OCI-LY3 (cell line): ENCODE measurements around the gene OR56B4.

ENCODE experiments used
- CTCF ChIP-seq: fragments of 200-600, 300-600 bp; sonication (generic); IDR thresholded peaks from 2 replicates; pipeline ENCODE4 v1.5.1; 2014; ENCODE audit warnings: antibody characterized with exemption, low read length, low read depth
- EZH2phosphoT487 ChIP-seq: fragments of 200-600 bp; shearing (Covaris generic); IDR thresholded peaks from 2 replicates; pipeline ENCODE4 v1.6.1; 2018; ENCODE audit warnings: antibody characterized with exemption, mixed run types, low read depth

- TF ChIP-seq CTCF (no peak), EZH2phosphoT487 (no peak)
These were observed 22.2 kb downstream of the OR56B4 start for GRCh38 chr11:6129635-6130034.
